HCT116 (cell line): ENCODE data around the gene MAT2B. TPM values are rescaled to one million over a fixed set of nuclear protein-coding genes. Genes with fewer than 3 reads are reported as not detected.

Experiments
- ATAC-seq: fragments of 200-7000 bp; cut with Tn5 transposase; 2 replicates; pipeline ENCODE4 v1.9.1; 2020; ENCODE audit warnings: mild to moderate bottlenecking, moderate library complexity
- BruUV-seq: library from RNA; stranded (reverse); fragments of 400-500 nt; replicated peaks from 2 replicates; lab custom pipeline; 2021; lab: Mats Ljungman, UMichigan
- CTCF ChIA-PET: fragments of 300-600 bp; sonication (Branson Sonifier 250); formaldehyde crosslinking; loops from one replicate; lab custom pipeline; 2021; ENCODE audit warnings: antibody characterized with exemption; lab: Charles Lee
- POLR2A ChIA-PET: fragments of 300-600, 350-600 bp; sonication (Branson Sonifier 250); formaldehyde crosslinking; loops from one replicate; lab custom pipeline; 2021; ENCODE audit warnings: antibody characterized with exemption; lab: Charles Lee
- RAD21 ChIA-PET, 2 experiments: fragments of 300-600 bp; sonication (Branson Sonifier 250); formaldehyde crosslinking; loops; one replicate each; lab custom pipeline; 2023; ENCODE audit warnings: low total read pairs in 2 of 2; ENCODE audit not compliant: uncharacterized antibody in 2 of 2, unreplicated experiment in 2 of 2, low non-redundant PET in 1 of 2; lab: Charles Lee
- DNase-seq: peaks from one replicate; pipeline ENCODE4 v3.0.0-alpha.2; 2010; ENCODE audit warnings: low read depth, low spot score
- H2AFZ ChIP-seq: fragments of 200-600 bp; shearing (Covaris generic), sonication (generic); 2 replicates; pipeline ENCODE4 v1.6.1; 2017; ENCODE audit warnings: low read depth, mixed run types, mixed read lengths, antibody characterized with exemption, low read length; ENCODE audit not compliant: poor library complexity, severe bottlenecking
- H3K27ac ChIP-seq: 2 replicates; pipeline ENCODE4 v1.5.1; 2012; ENCODE audit warnings: low read depth, low read length
- H3K27me3 ChIP-seq: fragments of 200-600 bp; sonication (generic); 2 replicates; pipeline ENCODE4 v1.6.1; 2016; ENCODE audit warnings: mixed run types, low read length, mixed read lengths; ENCODE audit not compliant: insufficient read depth
- H3K36me3 ChIP-seq, 2 experiments: fragments of 200-500 bp in 1 of 2; fragments of 200-600 bp in 1 of 2; sonication (Bioruptor generic) in 1 of 2; sonication (generic) in 1 of 2; 2 replicates each; pipeline versions ENCODE4 v1.5.1 to v1.6.1; 2014 to 2016; ENCODE audit warnings: low read length in 2 of 2, inconsistent platforms in 1 of 2, mixed read lengths in 1 of 2, mixed run types in 1 of 2; ENCODE audit not compliant: insufficient read depth in 2 of 2, control insufficient read depth in 1 of 2
- H3K4me1 ChIP-seq, 2 experiments: fragments of 200-600 bp in 1 of 2; sonication (generic) in 1 of 2; 2 replicates each; pipeline versions ENCODE4 v1.5.1 to v1.6.1; 2012 to 2017; ENCODE audit warnings: low read length in 2 of 2, inconsistent platforms in 1 of 2, mild to moderate bottlenecking in 1 of 2, mixed read lengths in 1 of 2, mixed run types in 1 of 2, moderate library complexity in 1 of 2; ENCODE audit not compliant: insufficient read depth in 2 of 2, control insufficient read depth in 1 of 2
- H3K4me2 ChIP-seq: fragments of 200-600 bp; sonication (generic); 2 replicates; pipeline ENCODE4 v1.6.1; 2017; ENCODE audit warnings: mixed run types, low read length, mixed read lengths
- H3K4me3 ChIP-seq, 2 experiments: fragments of 200-600 bp in 1 of 2; sonication (generic) in 1 of 2; replicated peaks in 1 of 2; 2 replicates each; pipeline ENCODE4 v1.5.1; 2011 to 2016; ENCODE audit warnings: low read length in 2 of 2, control low read depth in 1 of 2, low read depth in 1 of 2, mild to moderate bottlenecking in 1 of 2, mixed read lengths in 1 of 2, mixed run types in 1 of 2
- H3K79me2 ChIP-seq: fragments of 200-600 bp; sonication (generic); 2 replicates; pipeline ENCODE4 v1.6.1; 2017; ENCODE audit warnings: mild to moderate bottlenecking, mixed run types, low read length, moderate library complexity, mixed read lengths; ENCODE audit not compliant: insufficient read depth
- H3K9ac ChIP-seq: fragments of 200-600 bp; sonication (generic); 2 replicates; pipeline ENCODE4 v1.6.1; 2016; ENCODE audit warnings: low read length, mixed read lengths
- H3K9me2 ChIP-seq: fragments of 200-600 bp; sonication (generic), shearing (Covaris generic); 2 replicates; pipeline ENCODE4 v1.6.1; 2017; ENCODE audit warnings: mixed run types, mild to moderate bottlenecking, moderate library complexity; ENCODE audit not compliant: insufficient read depth
- H3K9me3 ChIP-seq, 2 experiments: fragments of 200-500 bp in 1 of 2; fragments of 200-600 bp in 1 of 2; sonication (Bioruptor generic) in 1 of 2; sonication (generic) in 1 of 2; 2 replicates each; pipeline ENCODE4 v1.6.1; 2014 to 2017; ENCODE audit warnings: low read length in 2 of 2, mixed read lengths in 2 of 2, inconsistent platforms in 1 of 2, low read depth in 1 of 2, mild to moderate bottlenecking in 1 of 2, mixed run types in 1 of 2, moderate library complexity in 1 of 2; ENCODE audit not compliant: control insufficient read depth in 1 of 2, insufficient read depth in 1 of 2
- H4K20me1 ChIP-seq: fragments of 200-600 bp; sonication (generic), shearing (Covaris generic); 2 replicates; pipeline ENCODE4 v1.6.1; 2017; ENCODE audit warnings: mixed run types, mild to moderate bottlenecking, moderate library complexity; ENCODE audit not compliant: insufficient read depth
- ATF3 ChIP-seq: IDR thresholded peaks from 2 replicates; pipeline ENCODE4 v1.6.1; 2012
- EGR1 ChIP-seq: IDR thresholded peaks from 2 replicates; pipeline ENCODE4 v1.6.1; 2012; ENCODE audit warnings: low read depth
- ELF1 ChIP-seq: IDR thresholded peaks from 2 replicates; pipeline ENCODE4 v1.6.1; 2012; ENCODE audit warnings: low read depth, borderline replicate concordance
- JUND ChIP-seq: IDR thresholded peaks from 2 replicates; pipeline ENCODE4 v1.6.1; 2012
- YY1 ChIP-seq: IDR thresholded peaks from 2 replicates; pipeline ENCODE4 v1.6.1; 2011; ENCODE audit warnings: low read length, low read depth, moderate library complexity, mild to moderate bottlenecking; ENCODE audit not compliant: insufficient replicate concordance; ENCODE audit errors: extremely low read depth
- intact Hi-C: fragments of 100-400 bp; cut with micrococcal nuclease; formaldehyde crosslinking; loops from 2 replicates; pipeline ENCODE4 v1.10.0; 2022
- total RNA-seq: library from RNA; stranded (reverse); gene quantifications from one replicate; pipeline ENCODE4 v1.2.1, GENCODE V29; 2021; ENCODE audit not compliant: unreplicated experiment
- TF ChIP-seq, protein P1 (sequence below): IDR thresholded peaks from 2 replicates; pipeline ENCODE4 v1.6.1; 2012
- TF ChIP-seq, protein P2 (sequence below): IDR thresholded peaks from 2 replicates; pipeline ENCODE4 v1.6.1; 2012; ENCODE audit warnings: low read depth

Gene MAT2B
- total RNA-seq, 1 experiment from 2014 or later: 45.9 TPM

GRCh38 chr5:163544836-163545235 lies 39.4 kb downstream of the MAT2B start:
- no peaks in the 10 kb centered on the region for H3K9me3 ChIP-seq
- no peak overlapping the region for H3K4me3 ChIP-seq
- no peak for ATAC-seq
- no peaks in the 10 kb centered on the region for H3K79me2 ChIP-seq
- no peaks in the 10 kb centered on the region for H3K36me3 ChIP-seq
- H3K27ac ChIP-seq: no peak overlapping the region
- intact Hi-C loops: no loop called here
- ChIA-PET CTCF (no interaction called here), POLR2A (no interaction called here), RAD21 (no interaction called here)
- no peak overlapping the region for H2AFZ ChIP-seq
- BruUV-seq: no TSS peak
- peaks cover 23% of the 10 kb centered on the region for H3K27me3 ChIP-seq
- H4K20me1 ChIP-seq: no peaks in the 10 kb centered on the region
- no peak overlapping the region for H3K4me2 ChIP-seq
- H3K9ac ChIP-seq: no peak overlapping the region
- no peaks in the 10 kb centered on the region for H3K4me1 ChIP-seq
- DNase-seq: no peak
- no peaks in the 10 kb centered on the region for H3K9me2 ChIP-seq
- TF ChIP-seq, protein P1, sequence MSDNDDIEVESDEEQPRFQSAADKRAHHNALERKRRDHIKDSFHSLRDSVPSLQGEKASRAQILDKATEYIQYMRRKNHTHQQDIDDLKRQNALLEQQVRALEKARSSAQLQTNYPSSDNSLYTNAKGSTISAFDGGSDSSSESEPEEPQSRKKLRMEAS: no peak
- TF ChIP-seq, protein P2, sequence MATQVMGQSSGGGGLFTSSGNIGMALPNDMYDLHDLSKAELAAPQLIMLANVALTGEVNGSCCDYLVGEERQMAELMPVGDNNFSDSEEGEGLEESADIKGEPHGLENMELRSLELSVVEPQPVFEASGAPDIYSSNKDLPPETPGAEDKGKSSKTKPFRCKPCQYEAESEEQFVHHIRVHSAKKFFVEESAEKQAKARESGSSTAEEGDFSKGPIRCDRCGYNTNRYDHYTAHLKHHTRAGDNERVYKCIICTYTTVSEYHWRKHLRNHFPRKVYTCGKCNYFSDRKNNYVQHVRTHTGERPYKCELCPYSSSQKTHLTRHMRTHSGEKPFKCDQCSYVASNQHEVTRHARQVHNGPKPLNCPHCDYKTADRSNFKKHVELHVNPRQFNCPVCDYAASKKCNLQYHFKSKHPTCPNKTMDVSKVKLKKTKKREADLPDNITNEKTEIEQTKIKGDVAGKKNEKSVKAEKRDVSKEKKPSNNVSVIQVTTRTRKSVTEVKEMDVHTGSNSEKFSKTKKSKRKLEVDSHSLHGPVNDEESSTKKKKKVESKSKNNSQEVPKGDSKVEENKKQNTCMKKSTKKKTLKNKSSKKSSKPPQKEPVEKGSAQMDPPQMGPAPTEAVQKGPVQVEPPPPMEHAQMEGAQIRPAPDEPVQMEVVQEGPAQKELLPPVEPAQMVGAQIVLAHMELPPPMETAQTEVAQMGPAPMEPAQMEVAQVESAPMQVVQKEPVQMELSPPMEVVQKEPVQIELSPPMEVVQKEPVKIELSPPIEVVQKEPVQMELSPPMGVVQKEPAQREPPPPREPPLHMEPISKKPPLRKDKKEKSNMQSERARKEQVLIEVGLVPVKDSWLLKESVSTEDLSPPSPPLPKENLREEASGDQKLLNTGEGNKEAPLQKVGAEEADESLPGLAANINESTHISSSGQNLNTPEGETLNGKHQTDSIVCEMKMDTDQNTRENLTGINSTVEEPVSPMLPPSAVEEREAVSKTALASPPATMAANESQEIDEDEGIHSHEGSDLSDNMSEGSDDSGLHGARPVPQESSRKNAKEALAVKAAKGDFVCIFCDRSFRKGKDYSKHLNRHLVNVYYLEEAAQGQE: no peak
- TF ChIP-seq YY1: no peak
- no peak for TF ChIP-seq JUND
- no peak for TF ChIP-seq EGR1
- no peak for TF ChIP-seq ATF3
- TF ChIP-seq ELF1: no peak
